KOPT-K1 (cell line): ENCODE measurements around the gene NEK6.
"Not testable (repeated sequence)": the region's sequence is repeated elsewhere in the genome, so short reads cannot be mapped to it uniquely, and the experiment has no call there.

Source experiments
- H3K27ac ChIP-seq: fragments of 200-600 bp; sonication (generic); 2 replicates; pipeline ENCODE4 v1.5.1; 2016; ENCODE audit warnings: antibody characterized with exemption, mild to moderate bottlenecking, low read depth, low read length; ENCODE audit not compliant: poor library complexity, severe bottlenecking
- H3K36me3 ChIP-seq: fragments of 200-600 bp; sonication (generic); 2 replicates; pipeline ENCODE4 v1.5.1; 2017; ENCODE audit warnings: antibody characterized with exemption, mild to moderate bottlenecking, low read length, moderate library complexity; ENCODE audit not compliant: insufficient read depth
- H3K9me3 ChIP-seq: fragments of 200-600 bp; sonication (generic); 2 replicates; pipeline ENCODE4 v1.5.1; 2017; ENCODE audit warnings: antibody characterized with exemption, low read length, mild to moderate bottlenecking; ENCODE audit not compliant: insufficient read depth, poor library complexity, severe bottlenecking

Gene NEK6

DNA sequence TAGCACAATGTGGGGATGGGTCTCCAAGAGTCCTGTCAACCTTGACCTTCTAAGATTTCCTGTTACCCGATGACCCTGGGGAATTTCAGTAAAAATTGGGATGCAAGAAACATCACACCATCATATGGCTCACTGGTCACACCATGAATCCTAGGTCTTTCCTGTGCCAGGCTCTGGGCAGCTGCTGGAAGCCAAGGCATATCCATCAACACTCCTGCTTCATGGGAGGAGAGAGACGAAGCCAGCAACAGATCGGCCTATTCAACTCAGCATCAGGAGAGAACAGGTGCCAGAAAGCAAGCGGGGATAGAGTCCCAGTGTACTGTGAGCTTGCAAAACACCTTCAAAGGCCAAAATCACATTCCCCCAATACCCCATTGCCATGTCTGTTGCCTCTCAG is 6.5 kb upstream of the NEK6 start:
- H3K9me3 ChIP-seq: no peaks in the 10 kb centered on the region
- no peak overlapping the region for H3K27ac ChIP-seq
- H3K36me3 ChIP-seq: no peaks in the 10 kb centered on the region

DNA sequence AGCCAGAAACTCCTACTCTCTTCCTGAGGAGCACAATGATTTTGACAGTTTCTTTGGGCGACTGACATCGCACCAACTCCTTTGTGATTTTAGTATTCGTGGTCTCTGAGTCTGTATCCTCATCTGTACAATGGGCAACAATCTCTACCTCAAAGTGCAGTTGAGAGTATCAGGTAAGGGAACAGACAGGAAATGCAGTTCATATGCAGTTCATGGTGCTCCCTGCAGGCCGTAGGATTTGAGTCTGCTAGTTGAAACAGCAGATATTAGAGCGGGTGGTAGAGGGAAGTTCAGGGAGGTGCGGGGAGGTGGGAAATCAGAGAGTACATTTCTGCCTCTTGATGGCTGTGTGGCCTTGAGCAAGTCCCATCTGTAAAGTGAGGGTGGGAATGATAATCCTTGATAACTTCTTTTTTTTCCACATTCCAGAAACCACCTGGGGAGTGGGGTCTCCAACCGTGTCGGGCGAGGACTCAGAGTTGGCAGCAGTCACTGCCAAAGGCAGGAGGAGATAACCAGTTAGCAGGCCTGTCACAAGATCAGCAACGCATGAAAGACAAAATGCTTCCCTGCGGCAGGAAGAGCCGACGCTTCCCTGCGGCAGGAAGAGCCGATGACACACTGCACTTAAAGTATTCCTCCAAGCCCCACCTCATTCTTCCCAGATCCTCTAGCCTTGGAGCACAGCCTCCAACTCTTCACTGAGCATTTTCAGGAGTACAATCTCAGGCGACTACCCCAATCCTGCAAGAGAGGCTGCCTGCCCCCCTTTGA is 6.0 kb upstream of the NEK6 start:
- no peaks in the 10 kb centered on the region for H3K9me3 ChIP-seq
- no peaks in the 10 kb centered on the region for H3K36me3 ChIP-seq
- no peak overlapping the region for H3K27ac ChIP-seq

DNA sequence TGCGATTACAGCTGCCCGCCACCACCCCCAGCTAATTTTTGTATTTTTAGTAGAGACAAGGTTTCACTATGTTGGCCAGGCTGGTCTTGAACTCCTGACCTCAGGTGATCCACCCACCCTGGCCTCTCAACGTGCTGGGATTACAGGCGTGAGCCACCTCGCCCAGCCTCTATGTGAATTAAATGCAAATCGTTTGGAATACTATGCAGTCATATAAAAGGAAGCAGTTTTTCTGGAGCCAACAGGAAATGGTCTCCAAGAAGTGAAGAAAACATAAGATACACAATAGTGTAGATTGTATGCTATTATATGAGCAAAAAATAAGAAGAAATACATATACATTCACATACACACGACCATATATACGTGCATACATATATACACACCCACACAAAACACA is 4.9 kb upstream of the NEK6 start:
- not testable (repeated sequence) for H3K27ac ChIP-seq, H3K9me3 ChIP-seq, H3K36me3 ChIP-seq

DNA sequence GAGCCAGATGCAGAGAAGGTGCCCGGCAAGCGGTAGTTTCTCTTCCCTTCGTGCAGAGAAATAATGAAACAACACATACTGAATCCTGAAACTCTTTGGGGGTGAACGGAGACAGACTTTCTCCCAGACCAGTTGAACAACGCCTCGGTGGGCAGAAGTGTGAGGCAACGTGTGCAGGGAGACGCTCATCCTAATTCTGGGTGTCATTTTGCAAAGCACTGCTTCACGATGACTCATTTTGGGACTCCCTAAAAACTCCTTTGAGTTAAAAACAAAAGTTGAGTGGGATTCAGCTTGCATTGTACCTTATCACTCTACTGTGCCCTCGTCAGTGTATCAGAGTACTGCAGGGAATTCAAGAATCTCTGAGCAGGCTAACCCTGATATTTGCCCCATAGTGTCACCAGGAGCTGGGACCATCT is 3.5 kb upstream of the NEK6 start:
- H3K9me3 ChIP-seq: no peaks in the 10 kb centered on the region
- H3K27ac ChIP-seq: no peak overlapping the region
- no peaks in the 10 kb centered on the region for H3K36me3 ChIP-seq

DNA sequence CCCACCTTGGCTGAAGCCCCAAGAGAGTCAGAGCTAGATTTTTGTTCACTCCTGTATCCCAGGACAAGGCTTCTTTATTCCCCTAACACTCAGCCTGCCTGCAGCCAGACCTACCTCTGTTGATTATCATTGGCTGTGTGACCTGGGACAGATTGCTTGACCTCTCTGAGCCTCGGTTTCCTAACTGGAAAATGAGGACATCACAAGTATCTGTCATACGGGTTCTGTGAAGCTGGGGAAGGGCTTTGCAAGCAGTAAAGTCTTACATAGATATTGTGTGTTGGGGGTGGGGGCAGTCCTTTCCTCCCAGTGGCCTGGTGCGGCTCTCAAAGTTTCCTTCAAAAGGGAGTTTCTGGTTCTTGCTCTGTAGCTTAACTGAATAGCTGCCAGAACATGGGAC is 2.5 kb upstream of the NEK6 start:
- H3K9me3 ChIP-seq: no peaks in the 10 kb centered on the region
- no peak overlapping the region for H3K27ac ChIP-seq
- no peaks in the 10 kb centered on the region for H3K36me3 ChIP-seq

DNA sequence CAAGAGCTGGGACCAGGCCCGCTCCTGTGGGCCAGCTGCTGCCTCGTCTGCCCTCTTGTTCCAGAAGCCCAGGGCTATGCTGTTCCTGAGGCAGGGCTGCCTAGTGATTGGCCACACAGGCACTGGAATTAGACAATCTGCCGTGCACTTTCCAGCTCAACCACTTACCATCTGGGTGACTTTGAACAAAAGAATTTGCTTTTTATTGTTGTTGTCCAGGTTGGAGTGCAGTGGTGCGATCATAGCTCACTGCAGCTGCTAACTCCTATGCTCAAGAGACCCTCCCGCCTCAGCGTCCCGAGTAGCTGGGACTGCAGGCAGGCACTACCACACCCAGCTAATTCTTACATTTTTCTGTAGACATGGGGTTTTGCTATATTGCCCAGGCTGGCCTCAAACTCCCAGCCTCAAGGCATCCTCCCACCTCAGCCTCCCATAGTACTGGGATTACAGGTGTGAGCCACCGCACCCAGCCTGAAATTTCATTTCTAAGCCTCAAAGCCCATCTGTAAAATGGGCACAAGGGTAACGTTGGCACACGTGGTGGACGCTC is 1.2 kb upstream of the NEK6 start:
- Histone ChIP-seq H3K9me3 (no peaks in the 10 kb centered on the region), H3K36me3 (no peaks in the 10 kb centered on the region), H3K27ac (no peak overlapping the region)

DNA sequence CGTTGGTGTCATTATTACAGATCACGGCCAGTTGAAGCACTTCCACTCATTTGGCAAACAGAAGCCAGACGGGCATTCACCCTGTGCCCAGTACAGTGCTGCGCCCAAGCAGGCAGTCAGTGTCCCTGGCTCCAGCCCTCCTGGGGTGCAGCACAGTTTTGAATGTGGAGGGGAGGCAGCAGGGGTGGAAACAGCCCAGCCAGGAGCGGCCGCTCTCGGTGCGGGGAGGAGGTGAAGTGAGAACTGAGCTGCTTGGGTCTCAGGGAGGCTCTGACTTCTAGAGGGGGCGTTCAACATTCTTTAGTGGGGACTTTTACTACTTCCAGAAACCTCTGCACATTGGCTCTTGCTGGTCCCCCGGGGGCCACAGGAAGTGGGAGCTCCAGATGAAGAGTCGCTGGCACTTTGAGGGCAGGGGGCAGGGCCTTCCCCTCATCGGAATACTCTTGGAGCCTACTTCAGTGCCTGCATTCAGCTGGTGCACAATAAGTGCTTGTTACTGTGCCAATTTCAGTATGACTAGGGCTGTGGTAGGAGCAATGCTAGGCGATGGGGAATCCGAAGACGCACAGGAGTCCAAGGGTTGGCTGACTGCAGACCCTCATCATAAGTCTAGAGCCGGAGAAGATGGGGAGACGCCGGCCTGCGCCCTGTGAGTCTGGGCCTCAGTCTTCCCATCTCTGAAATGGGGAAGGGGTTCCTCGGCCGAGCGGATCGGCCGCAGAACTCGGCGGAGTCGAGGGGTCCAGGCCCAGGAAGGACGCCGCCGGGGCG is 492 bp upstream of the NEK6 start:
- H3K9me3 ChIP-seq: no peaks in the 10 kb centered on the region
- no peak overlapping the region for H3K27ac ChIP-seq
- H3K36me3 ChIP-seq: no peaks in the 10 kb centered on the region

DNA sequence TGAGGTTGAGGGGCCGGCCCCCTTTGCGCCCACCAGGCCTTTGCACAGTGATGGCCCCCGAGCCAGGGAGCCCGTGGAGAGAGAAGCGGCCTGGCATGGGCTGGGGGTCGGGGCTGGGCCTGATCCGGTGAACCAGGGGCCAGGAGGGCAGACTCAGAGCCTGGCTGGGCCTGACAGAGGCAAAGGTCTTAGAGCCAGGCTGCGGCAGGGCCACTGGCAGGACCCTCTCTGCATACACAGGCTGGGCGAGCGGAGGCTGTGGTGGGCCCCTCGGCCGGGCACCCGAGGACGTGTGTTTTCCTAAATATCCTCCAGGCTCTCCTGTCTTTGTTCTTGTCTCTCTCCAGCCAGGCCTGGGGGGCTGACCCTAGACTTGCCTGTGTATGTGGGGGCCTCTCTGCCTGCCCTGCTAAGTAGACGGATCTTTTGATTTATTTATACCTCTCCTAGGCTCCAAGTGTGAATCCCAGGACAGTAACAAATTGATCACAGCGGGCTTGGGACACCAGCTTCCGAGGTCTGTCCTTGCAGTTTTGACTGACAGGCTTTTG is 933 bp downstream of the NEK6 start:
- Histone ChIP-seq H3K27ac (no peak overlapping the region), H3K36me3 (no peaks in the 10 kb centered on the region), H3K9me3 (no peaks in the 10 kb centered on the region)

DNA sequence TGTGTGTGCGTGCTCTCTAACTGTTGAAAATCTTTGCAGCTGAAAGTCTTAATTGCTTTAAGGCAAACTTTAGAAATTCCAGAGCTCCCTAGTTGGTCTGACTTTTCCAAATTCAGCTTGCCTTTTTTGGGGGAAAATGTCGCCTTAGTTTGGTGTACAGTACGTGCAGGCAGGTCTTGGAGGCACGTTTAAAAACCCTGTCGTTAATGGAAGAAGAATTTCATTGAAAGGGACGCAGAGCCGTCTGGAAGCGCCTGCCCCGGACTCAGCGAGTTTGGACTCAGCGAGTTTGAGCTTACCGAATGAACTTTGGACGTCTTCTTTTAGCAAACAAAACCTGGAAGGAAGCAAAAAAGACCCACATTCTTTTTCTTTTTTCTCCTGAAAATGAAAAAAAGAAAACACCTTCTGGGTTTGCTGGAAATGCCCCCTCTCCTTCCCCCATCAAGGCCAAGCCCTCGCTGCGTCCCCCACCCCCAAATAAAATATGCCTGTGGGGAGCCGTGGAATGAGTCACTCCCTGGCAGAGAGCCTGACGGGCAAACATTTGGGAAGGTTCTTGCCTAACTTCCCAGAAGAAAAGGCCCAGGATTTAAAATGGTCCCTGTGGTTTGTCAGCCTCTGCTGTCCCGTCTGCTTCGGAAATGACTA is 1.5 kb downstream of the NEK6 start:
- Histone ChIP-seq H3K9me3 (no peaks in the 10 kb centered on the region), H3K27ac (no peak overlapping the region), H3K36me3 (no peaks in the 10 kb centered on the region)

DNA sequence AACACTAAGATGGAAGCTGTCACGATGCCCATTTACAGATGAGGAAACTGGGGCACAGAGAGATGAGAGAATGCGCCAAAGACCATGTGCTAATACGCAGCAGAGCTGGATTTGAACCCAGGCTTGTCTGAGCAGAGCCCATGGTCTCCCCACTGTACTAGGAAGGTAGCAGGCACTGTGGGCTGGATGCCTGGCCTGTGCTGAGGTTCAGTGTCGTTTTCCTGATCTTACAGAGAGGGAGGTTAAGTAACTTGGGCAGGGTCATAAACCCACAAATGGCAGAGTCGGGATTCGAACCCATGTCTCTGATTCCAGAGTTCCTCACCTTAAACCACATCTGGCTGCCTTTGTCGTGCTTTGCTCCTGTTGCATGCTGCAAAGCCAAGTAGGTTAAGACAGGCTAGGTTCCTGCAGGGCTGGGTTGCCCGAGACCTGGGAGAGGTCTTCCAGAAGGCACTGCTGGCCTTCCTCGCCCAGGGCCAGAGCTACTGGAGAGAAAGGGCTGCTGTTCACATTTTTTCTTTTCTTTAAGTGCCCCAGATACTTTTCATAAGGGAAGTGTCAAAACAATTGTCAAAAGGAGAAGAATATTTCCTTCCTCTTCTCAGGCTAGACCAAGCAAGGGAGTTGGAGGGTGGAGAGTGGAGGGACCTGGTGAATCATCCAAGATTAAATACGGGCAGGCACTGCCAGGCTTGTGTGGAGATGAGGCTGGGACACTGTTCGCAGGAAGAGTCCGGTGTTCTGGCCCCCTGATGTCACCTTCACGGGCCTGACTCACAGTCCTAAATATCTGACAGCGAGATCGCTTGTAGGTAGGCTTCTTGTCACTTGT is 3.2 kb downstream of the NEK6 start:
- Histone ChIP-seq H3K27ac (no peak overlapping the region), H3K36me3 (no peaks in the 10 kb centered on the region), H3K9me3 (no peaks in the 10 kb centered on the region)

DNA sequence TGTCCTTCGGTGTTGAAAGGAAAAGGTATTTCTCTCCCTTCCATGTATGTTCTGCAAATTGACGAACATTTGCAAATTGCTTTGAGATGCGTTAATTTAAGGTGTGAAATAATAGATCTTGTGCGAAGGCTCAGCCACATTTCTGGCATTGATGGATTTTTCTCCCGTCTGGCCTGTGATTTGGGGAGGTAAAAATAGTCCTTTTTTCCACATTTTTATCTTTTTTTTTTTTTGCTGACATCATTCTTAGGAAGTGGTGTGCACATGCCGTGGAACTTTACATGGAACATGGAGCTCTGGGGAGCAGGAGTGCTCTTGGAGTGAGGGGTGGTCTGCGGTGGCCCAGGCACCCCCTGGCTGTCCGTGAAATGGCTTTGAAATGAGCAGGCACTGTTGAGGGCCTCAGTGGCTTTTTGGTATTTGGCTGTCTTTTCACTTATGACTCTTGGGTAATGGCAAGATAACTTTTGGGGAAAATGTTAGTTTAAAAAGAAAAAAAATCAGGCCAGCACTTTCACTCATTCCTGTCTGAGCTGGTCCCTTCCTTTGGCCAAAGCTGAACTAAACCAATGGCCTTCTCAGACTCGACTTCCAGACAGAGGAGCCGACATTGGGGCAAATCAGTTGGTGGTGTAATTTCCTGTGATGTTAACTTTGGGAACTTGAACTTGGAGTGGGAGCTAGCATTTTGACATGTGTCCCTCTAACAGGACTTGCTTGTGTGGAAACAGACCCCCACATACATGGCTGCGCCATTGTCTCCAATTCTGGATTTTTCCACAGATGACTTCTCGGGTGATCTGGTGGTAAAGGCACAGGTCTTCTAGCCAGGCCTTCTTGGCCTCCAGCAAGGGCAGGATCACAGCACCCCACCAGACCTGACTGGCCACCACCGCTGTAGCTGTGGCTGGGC is 4.2 kb downstream of the NEK6 start:
- Histone ChIP-seq H3K27ac (no peak overlapping the region), H3K9me3 (no peaks in the 10 kb centered on the region)

DNA sequence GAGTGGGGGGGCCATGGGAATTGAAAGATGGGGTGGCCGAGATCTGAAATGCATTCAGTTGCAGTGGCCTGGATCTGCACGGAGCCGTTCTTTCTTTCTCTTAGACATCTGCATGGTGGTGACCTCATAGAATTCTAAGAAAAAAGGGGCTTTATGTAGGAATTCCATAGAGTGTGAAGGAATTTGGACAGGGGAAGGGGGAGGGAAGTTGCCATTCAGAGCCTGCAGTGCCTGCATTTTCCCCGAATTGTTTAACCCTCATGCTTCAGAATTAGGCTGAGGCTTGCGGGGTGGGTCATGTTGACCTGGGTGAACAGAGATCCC is 4.9 kb downstream of the NEK6 start:
- H3K36me3 ChIP-seq: no peaks in the 10 kb centered on the region
- H3K9me3 ChIP-seq: no peaks in the 10 kb centered on the region
- H3K27ac ChIP-seq: no peak overlapping the region

More for the DNA sequence above, 4.2 kb downstream of the NEK6 start:
- no peaks in the 10 kb centered on the region for H3K36me3 ChIP-seq

DNA sequence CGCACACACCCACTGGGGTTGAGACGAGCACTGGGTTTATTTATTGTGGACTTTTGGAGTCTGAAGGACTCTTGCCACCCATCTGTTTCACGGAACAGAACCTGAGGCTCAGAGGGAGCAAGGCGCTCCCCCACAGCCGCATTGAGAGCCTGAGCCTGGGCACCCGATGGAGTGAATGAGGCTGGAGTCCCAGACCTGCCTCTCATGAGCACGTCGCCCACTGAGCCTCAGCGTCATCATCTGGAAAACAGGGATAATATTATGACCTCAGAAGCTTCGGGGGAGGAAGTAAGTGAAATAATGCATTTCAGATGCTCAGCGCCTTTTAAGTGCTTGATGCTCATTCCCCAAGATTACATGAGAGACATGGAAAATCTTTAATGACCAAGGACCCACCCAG is 5.5 kb downstream of the NEK6 start:
- Histone ChIP-seq H3K27ac (no peak overlapping the region), H3K9me3 (no peaks in the 10 kb centered on the region), H3K36me3 (no peaks in the 10 kb centered on the region)
